ENCODE results near the gene SLC7A6.

SLC7A6 gene

GRCh38 chr16:68264128-68265077, at the start of gene SLC7A6:
Gene SLC7A6 (plus strand): TSS chr16:68264526. CDS start chr16:68274727, 10,201 bp downstream.
- DNase-seq = peak; percentile 84

DNA sequence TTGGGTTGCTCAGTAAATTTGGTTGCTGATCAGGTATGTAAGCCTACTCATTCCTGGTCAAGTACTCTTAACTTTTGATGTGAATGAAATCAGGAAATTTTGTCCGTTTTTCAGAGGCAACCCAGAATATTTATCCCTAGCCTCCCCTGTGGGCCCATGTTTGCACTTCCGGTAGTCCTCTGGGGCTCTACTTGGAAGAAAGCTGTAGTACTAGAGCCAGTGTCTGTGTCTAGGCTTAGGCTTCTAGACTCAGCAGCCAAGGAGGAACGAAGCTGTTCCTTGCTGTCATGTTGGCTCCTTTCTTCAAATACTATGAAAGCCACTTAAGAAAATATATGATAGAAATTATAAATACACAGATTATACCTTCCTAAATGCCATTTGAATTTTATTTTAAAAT, 49.6 kb upstream of the SLC7A6 start:
- DNase-seq = no peak

DNA sequence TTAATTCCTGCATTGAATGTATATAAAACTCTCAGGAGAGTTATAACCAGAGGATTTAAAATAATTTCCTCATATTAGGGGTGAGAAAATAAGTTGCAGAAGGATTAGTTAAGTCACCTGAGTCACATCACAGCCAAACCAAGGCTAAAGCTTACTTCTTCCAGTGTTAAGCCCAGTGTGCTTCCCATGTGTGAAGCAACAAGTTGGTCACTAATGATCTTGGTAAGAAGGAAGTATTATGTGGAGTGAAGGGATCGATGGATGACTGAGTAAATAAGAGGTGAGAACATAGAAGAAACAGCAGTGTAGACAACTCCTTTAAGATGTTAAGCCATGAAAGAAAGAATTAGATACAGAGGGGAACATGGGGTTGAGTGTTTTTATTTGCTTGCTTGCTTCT, 49.0 kb upstream of the SLC7A6 start:
- no peak for DNase-seq

- DNase-seq = no peak
Measured at GRCh38 chr16:68216240-68216639, 48.1 kb upstream of the SLC7A6 start.

GRCh38 chr16:68217506-68217905, 46.8 kb upstream of the SLC7A6 start:
- DNase-seq = peak; percentile 64

DNA sequence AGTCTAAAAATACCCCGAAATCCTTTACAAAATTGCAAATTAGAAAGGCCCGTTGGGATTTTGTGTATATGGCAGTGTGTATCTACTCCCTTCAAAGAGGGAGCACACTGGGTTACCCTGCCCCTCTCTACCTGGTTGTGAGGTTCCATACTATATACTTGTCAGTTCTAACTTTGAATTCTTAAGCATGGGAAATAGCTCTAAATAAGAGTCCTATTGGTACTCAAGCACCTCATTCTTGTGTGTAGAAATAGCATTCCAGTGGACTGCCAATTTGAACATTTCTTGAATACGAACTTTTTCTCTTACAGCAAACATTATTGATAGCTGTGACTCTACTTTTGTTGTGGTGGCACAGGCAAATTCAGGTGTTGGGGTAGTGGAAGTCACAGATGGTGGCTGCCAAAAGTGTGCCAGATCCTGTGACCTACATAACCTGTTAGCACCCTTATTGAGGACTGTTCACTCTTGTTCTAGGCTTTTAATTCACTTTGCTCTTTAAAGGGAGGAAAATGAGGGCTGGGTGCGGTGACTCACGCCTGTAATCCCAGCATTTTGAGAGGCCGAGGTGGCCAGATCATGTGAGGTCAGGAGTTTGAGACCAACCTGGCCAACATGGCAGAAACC, 44.5 kb upstream of the SLC7A6 start:
- no peak for DNase-seq

DNA sequence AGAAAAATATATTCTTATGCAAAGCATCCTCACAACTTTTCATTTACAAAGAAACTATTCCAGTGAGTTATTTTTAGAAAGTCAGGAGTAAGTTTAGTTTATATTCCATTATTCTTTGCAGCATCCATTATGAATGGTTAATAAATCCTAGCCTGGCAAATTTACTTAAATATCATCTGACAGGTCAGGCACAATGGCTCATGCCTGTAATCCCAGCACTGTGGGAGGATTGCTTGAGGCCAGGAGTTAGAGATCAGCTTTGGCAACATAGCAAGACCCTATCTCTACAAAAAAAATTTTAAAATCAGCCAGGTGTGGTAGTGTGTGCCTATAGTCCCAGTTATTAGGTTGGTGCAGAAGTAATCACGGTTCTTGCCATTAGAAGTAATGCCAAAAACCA, 41.3 kb upstream of the SLC7A6 start:
- no peak for DNase-seq

DNA sequence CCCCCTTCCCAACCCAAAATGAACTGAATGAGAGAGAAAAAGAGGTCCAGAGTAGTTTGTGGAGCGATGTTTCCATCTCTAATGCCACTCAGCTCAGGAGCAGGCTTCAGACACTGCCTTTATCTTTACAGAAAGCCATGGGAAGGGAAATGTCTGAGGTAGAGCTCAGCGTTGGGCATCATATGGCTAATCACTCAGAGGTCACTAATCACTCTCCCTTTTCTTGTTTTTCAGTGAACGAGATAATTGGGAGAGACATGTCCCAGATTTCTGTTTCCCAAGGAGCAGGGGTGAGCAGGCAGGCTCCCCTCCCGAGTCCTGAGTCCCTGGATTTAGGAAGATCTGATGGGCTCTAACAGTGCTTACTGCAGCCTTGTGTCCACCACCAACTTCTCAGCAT, 38.2 kb upstream of the SLC7A6 start:
- no peak for DNase-seq

GRCh38 chr16:68227183-68227793, 37.0 kb upstream of the SLC7A6 start:
- peak; percentile 32 for DNase-seq

DNA sequence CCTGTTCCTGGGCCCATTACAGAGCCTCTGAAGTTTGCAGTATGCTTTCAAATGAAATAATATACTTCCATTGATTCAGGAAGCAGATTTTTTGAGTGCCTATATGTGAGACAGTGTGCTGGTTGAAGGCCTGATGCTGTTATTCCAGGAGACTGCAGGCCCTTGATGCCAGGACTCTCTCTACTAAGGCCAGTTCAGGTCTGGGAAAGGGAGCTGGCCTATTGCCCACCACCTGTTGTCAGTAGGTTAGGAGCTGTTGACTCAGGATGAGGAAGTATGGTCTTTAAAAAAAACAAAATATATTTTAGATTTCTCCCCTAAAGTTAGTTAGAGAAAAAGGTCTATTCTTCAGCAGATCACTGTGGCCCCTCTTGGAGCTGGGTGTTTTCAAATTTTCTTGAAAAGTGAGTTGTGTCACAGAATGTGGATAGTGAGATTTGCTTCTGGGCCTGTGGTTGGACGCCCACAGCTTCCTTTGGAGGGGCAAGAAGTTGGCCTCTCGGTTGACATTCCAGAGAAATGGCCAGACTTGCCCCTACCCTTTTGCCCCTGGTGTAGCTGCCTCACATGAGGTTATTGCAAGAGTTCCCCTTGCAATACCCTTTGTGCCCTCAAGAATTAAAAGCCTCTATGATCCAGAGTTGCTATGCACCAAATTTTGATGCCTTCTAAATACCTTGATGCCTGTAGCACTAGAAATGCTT, 36.3 kb upstream of the SLC7A6 start:
- DNase-seq = peak; percentile 36

- no peak for DNase-seq
Measured at GRCh38 chr16:68228652-68229051, 35.7 kb upstream of the SLC7A6 start.

DNA sequence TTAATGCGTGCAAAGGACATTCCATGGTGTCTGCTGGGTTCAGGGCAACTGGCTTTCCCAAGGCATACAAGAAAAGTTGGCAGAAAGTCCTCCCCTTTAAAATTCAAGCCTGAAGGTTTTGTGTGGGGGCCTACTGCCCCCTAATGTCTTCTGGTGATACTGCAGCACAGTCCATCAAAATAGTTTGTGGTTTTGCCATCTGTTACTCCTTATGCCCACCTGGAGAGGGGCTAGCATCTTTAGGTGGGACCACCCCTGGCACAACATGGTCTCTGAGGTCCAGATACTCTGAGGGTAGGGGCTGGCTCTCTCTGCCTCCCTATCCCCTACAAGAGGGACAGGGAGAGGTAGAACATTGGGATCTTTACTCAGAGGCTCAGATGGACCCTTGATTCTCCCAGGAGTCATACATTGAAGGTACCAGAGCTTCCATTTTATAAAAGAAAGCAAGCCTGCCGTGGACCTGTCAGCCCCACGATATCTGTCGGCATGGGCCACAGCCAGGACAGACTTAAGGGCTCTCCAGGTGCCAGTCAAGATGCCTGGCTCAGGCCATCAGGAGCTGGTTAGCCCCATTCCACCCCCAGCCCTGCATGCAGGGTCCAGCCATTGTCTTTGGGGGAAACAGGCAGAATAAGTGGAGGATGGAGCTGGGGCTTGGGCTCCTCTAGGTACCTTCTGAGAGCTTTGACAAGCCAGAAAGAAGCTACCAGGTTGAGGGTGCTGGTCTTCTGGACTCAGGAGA, 34.7 kb upstream of the SLC7A6 start:
- DNase-seq = peak; percentile 31

- DNase-seq = no peak
Measured at GRCh38 chr16:68230176-68230571, 34.2 kb upstream of the SLC7A6 start.

- no peak for DNase-seq
Measured at GRCh38 chr16:68230956-68231355, 33.4 kb upstream of the SLC7A6 start.

DNA sequence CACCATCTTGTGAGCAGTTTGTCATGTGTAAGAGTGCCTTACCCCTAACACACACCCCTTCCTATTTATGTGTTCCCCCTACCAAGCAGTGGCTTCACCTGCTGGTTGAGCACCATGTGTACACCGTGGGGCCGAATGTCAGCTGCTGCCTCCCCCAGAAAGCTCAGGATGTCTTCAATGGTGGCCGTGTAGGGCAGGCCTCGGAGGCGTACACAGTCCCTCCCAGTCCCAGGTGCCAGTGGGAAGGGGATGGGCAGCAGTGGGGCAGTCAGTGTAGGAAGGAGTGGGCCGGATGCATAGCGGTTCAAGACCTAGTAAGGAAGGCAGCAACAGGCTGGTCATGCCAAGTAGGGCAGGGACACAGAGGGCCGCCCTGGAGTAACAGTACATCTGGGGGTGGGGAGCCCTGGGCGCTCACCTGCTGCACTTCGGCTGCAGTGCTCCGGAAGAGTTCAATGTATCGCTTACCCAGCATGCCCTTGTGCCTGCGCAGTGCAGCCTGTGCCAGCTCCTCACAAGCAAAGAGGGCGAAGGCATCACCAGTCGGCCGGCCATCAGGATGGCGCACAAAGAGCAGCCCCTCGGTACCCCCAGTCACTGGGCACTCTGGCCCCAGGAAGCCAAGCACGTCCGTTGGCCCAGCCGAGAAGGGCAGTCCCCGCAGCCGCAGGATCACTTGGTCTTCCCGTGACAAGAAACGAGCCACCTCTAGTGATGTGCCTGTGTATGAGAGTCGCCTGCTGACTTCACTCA, 32.8 kb upstream of the SLC7A6 start:
- DNase-seq = no peak

DNA sequence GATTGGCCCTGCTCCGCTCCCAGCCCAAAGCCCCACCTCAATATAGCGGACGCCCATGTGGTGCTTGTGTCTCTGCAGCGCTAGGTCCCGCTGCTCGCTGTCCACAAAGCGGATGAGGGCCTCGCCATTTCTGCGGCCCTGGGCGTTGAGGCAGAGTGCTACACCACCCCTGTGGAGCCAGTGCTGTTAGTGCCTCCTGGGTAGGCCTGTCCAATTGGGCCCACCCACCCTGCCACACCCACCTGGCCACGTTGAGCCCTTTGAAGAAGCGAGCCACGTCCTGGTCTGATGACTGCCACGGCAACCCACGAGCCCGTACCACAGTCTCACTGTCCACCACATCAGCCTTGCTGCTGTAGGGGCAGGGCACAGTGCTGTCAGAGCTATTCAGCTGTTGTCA, 32.0 kb upstream of the SLC7A6 start:
- DNase-seq = no peak

DNA sequence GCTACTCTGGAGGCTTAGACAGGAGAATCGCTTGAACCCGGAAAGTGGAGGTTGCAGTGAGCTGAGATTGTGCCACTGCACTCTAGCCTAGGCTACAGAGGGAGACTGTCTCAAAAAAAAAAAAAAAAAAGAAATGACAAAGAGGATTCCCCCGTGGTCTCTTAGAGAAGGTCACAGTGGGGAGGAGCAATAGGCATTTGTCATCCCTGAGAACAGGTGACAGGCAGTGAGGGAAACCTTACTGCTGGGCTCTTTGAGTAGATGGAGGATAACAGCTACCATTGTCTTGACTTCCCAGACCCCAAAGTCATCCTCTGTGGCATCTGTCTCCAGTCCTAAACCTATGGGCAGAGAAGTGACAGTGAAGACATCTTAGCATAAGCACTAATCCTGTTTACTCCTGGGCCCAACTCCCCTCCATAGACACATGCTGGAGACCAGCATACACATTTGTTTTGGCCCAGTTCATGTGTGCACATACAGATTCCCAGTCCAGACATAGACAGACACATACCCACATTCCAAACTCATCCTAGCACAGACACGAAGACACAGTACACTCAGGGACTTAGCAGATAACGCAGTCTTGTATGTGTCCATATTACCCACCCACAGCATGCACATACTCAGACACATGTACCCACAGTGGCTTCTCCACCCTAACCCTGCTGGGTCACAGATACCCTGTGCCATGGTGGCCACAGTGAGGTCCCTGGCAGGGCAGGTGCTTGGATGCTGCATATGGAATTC, 31.1 kb upstream of the SLC7A6 start:
- no peak for DNase-seq

- DNase-seq = no peak
Measured at GRCh38 chr16:68233835-68234187, 30.5 kb upstream of the SLC7A6 start.

GRCh38 chr16:68234188-68235107, 29.9 kb upstream of the SLC7A6 start:
- no peak for DNase-seq
